ENCODE results near the gene PRKG1.

The PRKG1 gene

DNA sequence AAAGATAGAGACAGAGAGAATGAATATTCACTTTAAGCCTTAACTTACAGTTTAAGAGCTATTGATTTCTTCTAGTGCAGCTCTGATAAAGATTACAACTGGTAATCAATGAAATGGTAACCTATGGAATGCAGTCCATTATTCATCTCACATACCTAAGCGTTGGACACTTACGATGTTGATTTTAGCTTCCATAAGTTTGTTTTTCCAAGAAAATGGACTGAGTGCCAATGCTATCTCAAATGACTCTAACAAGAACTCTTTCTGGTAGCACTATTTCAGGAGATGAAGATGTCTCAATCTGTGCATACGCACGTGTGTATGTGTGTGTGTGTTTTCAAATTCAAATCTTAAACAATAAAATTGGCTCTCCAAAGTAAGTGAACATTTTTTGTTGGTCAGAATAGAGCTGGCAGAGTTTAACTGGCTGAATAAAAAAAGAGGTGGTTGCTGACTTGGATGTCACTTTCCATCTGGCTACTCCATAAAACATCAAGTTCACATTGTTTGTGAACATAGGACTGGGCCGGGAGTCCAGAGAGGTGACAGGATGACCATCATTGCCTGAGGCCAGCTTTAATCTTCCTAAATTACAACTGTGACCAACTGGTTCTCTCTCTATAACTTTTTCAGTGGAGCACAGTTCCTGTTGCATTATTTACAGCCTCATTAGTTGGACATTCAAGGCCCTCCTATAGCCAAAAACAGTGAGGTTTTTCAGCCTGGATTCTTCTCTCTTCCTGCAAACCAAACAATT is 732.0 kb downstream of the PRKG1 start:
- no peak overlapping the region for H3K27ac ChIP-seq
- CTCF ChIA-PET, result interaction anchor here (0.8 kb wide), 1 partner anchor 156 kb away, joined by 3 read pairs; no protein-coding TSS in a partner anchor
- no peak for DNase-seq (ENCODE audit: low spot score)
- POLR2A ChIA-PET (ENCODE audit: low non-redundant PET), result no interaction called here
- TF ChIP-seq, protein P1, sequence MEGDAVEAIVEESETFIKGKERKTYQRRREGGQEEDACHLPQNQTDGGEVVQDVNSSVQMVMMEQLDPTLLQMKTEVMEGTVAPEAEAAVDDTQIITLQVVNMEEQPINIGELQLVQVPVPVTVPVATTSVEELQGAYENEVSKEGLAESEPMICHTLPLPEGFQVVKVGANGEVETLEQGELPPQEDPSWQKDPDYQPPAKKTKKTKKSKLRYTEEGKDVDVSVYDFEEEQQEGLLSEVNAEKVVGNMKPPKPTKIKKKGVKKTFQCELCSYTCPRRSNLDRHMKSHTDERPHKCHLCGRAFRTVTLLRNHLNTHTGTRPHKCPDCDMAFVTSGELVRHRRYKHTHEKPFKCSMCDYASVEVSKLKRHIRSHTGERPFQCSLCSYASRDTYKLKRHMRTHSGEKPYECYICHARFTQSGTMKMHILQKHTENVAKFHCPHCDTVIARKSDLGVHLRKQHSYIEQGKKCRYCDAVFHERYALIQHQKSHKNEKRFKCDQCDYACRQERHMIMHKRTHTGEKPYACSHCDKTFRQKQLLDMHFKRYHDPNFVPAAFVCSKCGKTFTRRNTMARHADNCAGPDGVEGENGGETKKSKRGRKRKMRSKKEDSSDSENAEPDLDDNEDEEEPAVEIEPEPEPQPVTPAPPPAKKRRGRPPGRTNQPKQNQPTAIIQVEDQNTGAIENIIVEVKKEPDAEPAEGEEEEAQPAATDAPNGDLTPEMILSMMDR (conservative IDR thresholded peaks at IDR 0.05; ENCODE audit: low read depth), result no peak

DNA sequence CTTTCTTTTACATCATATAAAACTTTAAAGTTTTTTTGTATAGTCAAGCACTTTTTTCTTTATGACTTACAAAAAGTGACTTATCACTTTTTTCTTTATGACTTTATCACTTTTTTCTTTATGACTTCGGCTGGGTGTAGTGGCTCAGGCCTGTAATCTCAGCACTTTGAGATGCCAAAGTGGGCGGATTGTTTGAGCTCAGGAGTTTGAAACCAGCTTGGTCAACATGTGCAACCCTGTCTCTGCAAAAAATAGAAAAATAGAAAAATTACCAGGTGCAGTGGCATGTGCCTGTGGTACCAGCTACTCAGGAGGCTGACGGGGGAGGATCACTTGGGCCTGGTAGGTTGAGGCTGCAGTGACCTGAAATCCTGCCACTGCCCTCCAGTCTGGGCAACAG is 733.9 kb downstream of the PRKG1 start:
- no peak overlapping the region for H3K27ac ChIP-seq
- TF ChIP-seq, protein P1 (conservative IDR thresholded peaks at IDR 0.05; ENCODE audit: low read depth), result no peak
- ChIA-PET CTCF (no interaction called here), POLR2A (ENCODE audit: low non-redundant PET) (no interaction called here)
- DNase-seq (ENCODE audit: low spot score), result no peak

DNA sequence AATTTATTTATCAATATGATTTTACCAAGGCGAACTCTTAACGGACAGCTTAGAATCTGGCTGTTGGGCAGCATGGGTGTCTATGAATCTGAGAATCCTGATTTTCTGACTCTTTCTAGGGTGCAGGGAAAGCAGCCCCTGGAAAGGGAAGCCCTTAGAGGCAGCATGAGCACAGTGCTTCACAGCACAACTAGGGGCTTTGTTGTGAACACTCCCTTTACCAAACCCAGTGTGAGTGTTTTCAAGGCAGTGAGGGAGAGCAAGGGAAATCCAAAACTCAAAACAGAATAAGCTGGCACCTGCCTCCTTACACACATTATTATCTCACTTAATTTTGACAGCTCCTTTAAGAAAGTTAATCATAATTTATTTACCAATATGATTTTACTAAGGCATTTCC is 741.4 kb downstream of the PRKG1 start:
- H3K27ac ChIP-seq, result no peak overlapping the region
- CTCF ChIA-PET, result no interaction called here
- TF ChIP-seq, protein P1 (conservative IDR thresholded peaks at IDR 0.05; ENCODE audit: low read depth), result no peak
- POLR2A ChIA-PET (ENCODE audit: low non-redundant PET), result no interaction called here
- no peak for DNase-seq (ENCODE audit: low spot score)

DNA sequence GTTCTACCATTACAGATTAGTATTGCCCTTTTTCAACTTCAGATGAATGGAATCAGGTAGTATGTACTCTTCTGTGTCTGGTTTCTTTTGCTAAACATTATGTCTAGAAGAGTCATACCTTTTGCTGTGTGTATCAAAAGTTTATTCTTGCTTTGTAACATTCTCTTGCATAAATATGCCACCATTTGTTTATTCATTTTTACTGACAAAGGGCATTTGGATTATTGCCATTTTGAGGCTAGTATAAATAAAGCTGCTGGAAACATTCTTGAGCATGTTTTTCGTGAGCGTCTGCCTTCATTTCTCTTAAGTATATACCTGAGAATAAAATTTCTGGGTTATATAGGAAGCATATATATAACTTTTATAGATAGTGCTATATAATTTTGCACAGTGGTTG is 746.8 kb downstream of the PRKG1 start:
- TF ChIP-seq, protein P1 (conservative IDR thresholded peaks at IDR 0.05; ENCODE audit: low read depth), result no peak
- no peak for DNase-seq (ENCODE audit: low spot score)
- CTCF ChIA-PET, result interaction anchor here (0.6 kb wide), 1 partner anchor 57 kb away, joined by 3 read pairs; no protein-coding TSS in a partner anchor
- POLR2A ChIA-PET (ENCODE audit: low non-redundant PET), result no interaction called here
- no peak overlapping the region for H3K27ac ChIP-seq

DNA sequence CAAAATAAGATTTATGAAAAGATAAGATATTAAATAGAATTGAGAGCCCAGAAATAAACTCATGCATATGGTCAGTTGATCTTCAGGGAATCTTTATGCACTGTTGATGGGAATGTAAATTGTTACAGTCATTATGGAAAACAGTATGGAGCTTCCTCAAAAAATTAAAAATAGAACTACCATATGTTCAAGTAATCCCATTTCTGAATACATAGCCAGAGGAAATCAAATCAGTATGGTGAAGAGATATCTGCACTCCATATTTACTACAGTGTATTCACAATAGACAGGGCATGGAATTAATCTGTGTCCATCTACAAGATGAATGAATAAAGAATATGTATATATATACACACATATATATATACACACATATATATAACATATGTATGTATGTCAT is 747.5 kb downstream of the PRKG1 start:
- CTCF ChIA-PET, result interaction anchor here (0.6 kb wide), 1 partner anchor 57 kb away, joined by 3 read pairs; no protein-coding TSS in a partner anchor
- TF ChIP-seq, protein P1 (conservative IDR thresholded peaks at IDR 0.05; ENCODE audit: low read depth), result no peak
- DNase-seq (ENCODE audit: low spot score), result no peak
- no peak overlapping the region for H3K27ac ChIP-seq
- POLR2A ChIA-PET (ENCODE audit: low non-redundant PET), result no interaction called here

DNA sequence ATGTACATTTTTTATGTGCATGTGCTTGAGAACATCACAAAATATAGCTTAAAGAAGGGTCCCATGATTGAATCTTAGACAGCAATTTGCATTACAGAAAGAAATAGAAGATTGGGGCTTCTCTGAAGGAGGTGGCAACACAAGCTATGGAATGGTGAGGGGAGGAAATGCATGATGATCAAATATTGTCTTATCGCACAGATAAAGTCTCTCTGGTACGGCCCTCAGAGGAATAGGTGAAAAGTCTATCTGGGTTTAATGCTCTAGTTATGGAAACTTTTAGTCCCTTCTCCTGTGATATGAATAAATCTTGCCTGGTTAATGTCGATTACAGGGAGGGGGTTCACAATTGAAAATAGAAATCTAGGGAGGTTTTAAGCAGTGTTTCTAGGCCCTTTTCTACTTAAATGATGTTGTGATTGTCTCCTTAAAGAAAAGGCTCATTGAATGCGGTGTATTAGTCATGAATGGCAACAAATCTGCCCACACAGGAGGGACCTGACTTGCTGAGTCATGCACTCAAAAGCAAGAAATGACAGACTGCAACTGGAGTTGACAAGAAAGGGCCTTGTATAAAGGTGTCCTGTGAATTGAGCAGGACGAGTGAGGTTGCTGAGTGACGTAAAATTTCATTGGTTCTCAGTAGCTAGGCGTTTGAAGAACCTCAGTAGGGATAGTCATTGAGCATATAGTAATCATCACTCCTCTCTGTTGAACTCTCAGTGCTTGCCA is 758.5 kb downstream of the PRKG1 start:
- peak; percentile 57 for DNase-seq (ENCODE audit: low spot score)
- ChIA-PET POLR2A (ENCODE audit: low non-redundant PET) (no interaction called here), CTCF (no interaction called here)
- TF ChIP-seq, protein P1 (conservative IDR thresholded peaks at IDR 0.05; ENCODE audit: low read depth), result no peak
- no peak overlapping the region for H3K27ac ChIP-seq
